Activated naive CD8-positive, alpha-beta T cell treated with anti-CD3 and anti-CD28 coated beads for 36 hours (primary cell): Measurements from ENCODE around the gene GRB7. TPM values are rescaled to one million over a fixed set of nuclear protein-coding genes. Genes with fewer than 3 reads are reported as not detected.
A peak's percentile ranks its signal among the peaks of the same experiment; 100 is the strongest.
"Not testable (repeated sequence)": the region's sequence is repeated elsewhere in the genome, so short reads cannot be mapped to it uniquely, and the experiment has no call there.

Experiments
- DNase-seq: peaks from one replicate; pipeline ENCODE4 v3.0.0; 2021
- H3K27ac Mint-ChIP-seq: one replicate; pipeline ENCODE4 v1.8.0; 2022; ENCODE audit warnings: mild to moderate bottlenecking, moderate library complexity, mixed read lengths
- H3K27me3 Mint-ChIP-seq: one replicate; pipeline ENCODE4 v1.8.0; 2022; ENCODE audit warnings: mild to moderate bottlenecking, mixed read lengths
- H3K36me3 Mint-ChIP-seq: one replicate; pipeline ENCODE4 v1.8.0; 2021; ENCODE audit warnings: mild to moderate bottlenecking, mixed read lengths
- H3K4me1 Mint-ChIP-seq: one replicate; pipeline ENCODE4 v1.8.0; 2021; ENCODE audit warnings: mixed read lengths
- H3K4me3 Mint-ChIP-seq: one replicate; pipeline ENCODE4 v1.8.0; 2022; ENCODE audit warnings: mild to moderate bottlenecking, moderate library complexity, mixed read lengths
- H3K9me3 Mint-ChIP-seq: one replicate; pipeline ENCODE4 v1.8.0; 2022; ENCODE audit warnings: mixed read lengths
- total RNA-seq, 2 experiments: library from RNA; stranded (reverse); gene quantifications; one replicate each; pipeline ENCODE4 v1.2.3, GENCODE V29; 2021

Gene GRB7
- total RNA-seq, 2 experiments from 2014 or later, result 0.60 to 0.84 TPM

GRCh38 chr17:39717660-39718059, 20.1 kb upstream of the GRB7 start:
- H3K27ac Mint-ChIP-seq, result no peak overlapping the region
- peaks cover 2% of the 10 kb centered on the region for H3K4me1 Mint-ChIP-seq
- no peaks in the 10 kb centered on the region for H3K9me3 Mint-ChIP-seq
- DNase-seq, result no peak
- no peaks in the 10 kb centered on the region for H3K27me3 Mint-ChIP-seq
- H3K36me3 Mint-ChIP-seq, result no peaks in the 10 kb centered on the region
- H3K4me3 Mint-ChIP-seq, result no peak overlapping the region

DNA sequence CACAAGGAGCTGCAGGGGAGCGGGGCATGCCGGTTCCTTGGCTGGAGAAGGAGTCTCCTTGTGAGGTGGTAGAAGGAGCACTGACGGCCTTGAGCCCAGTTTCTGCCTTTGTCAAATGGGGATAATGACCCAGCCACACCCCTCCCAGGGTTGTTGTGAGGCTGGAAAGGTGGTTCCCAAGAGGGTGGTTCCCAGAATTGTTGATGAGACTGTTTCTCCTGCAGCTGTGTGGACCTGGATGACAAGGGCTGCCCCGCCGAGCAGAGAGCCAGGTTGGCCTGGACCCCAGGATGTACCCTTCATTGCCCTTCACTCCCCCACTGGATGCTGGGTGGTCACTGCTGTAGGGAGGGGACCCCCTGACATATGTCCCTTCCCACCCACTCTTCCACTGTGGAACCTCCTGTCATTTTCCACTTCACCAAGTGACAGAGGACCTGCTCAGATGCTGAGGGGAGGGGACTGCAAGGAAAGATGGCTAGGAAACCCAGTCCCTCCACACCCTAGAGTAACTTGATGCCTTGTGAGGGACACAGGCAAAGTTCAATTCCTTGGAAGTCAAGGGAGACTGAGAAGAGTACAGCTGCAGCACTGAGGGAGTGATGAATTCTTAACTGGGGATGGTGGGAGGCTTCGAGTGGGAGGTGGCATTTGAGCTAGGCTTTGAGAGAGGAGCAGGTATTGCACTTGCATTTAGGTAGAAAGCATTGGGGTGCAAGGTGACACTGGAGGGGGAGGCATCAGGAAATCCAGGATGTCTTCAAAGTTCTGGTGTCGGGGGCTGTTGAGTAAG, 18.0 kb upstream of the GRB7 start:
- H3K36me3 Mint-ChIP-seq, result no peaks in the 10 kb centered on the region
- H3K4me3 Mint-ChIP-seq, result no peak overlapping the region
- H3K4me1 Mint-ChIP-seq, result peaks cover 5% of the 10 kb centered on the region
- DNase-seq, result no peak
- no peaks in the 10 kb centered on the region for H3K27me3 Mint-ChIP-seq
- H3K27ac Mint-ChIP-seq, result no peak overlapping the region
- H3K9me3 Mint-ChIP-seq, result no peaks in the 10 kb centered on the region

- no peaks in the 10 kb centered on the region for H3K36me3 Mint-ChIP-seq
- no peak overlapping the region for H3K4me3 Mint-ChIP-seq
- no peak overlapping the region for H3K27ac Mint-ChIP-seq
- H3K4me1 Mint-ChIP-seq, result peaks cover 7% of the 10 kb centered on the region
- no peaks in the 10 kb centered on the region for H3K9me3 Mint-ChIP-seq
- DNase-seq, result no peak
- H3K27me3 Mint-ChIP-seq, result no peaks in the 10 kb centered on the region
Measured at GRCh38 chr17:39722104-39722503, 15.6 kb upstream of the GRB7 start.

DNA sequence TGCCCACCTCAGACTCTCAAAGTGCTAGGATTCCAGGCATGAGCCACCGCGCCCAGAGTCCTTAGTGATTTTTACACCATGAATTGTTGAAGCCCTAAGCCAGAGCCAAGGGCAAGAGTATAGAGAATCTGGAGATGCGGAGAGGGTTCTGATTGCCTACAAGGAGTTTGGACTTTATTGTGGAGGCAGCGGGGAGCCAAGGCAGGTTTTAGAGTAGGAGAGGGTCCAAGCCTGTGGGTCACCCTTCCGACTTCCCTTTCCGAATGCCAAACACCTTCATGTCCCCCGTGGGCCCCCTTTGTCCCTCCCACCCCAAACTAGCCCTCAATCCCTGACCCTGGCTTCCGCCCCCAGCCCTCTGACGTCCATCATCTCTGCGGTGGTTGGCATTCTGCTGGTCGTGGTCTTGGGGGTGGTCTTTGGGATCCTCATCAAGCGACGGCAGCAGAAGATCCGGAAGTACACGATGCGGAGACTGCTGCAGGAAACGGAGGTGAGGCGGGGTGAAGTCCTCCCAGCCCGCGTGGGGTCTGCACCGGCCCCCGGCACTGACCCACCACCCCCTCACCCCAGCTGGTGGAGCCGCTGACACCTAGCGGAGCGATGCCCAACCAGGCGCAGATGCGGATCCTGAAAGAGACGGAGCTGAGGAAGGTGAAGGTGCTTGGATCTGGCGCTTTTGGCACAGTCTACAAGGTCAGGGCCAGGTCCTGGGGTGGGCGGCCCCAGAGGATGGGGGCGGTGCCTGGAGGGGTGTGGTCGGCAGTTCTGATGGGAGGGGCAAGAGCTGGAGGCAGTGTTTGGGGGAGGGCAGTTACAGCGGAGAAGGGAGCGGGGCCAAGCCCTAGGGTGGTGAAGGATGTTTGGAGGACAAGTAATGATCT, 14.5 kb upstream of the GRB7 start:
- Mint-ChIP-seq H3K4me3 (no peak overlapping the region), H3K4me1 (peaks cover 7% of the 10 kb centered on the region), H3K27me3 (no peaks in the 10 kb centered on the region), H3K9me3 (no peaks in the 10 kb centered on the region), H3K27ac (no peak overlapping the region), H3K36me3 (no peaks in the 10 kb centered on the region)
- peak; percentile 37 for DNase-seq

GRCh38 chr17:39724731-39725130, 13.0 kb upstream of the GRB7 start:
- DNase-seq, result no peak
- no peak overlapping the region for H3K27ac Mint-ChIP-seq
- peaks cover 20% of the 10 kb centered on the region for H3K4me1 Mint-ChIP-seq
- no peaks in the 10 kb centered on the region for H3K36me3 Mint-ChIP-seq
- no peaks in the 10 kb centered on the region for H3K9me3 Mint-ChIP-seq
- H3K27me3 Mint-ChIP-seq, result no peaks in the 10 kb centered on the region
- no peak overlapping the region for H3K4me3 Mint-ChIP-seq

GRCh38 chr17:39725923-39726322, 11.8 kb upstream of the GRB7 start:
- not testable (repeated sequence) for H3K36me3 Mint-ChIP-seq, H3K9me3 Mint-ChIP-seq, H3K27me3 Mint-ChIP-seq, DNase-seq, H3K4me3 Mint-ChIP-seq, H3K27ac Mint-ChIP-seq
- peaks cover 19% of the 10 kb centered on the region for H3K4me1 Mint-ChIP-seq

- no peaks in the 10 kb centered on the region for H3K36me3 Mint-ChIP-seq
- H3K4me1 Mint-ChIP-seq, result peaks cover 19% of the 10 kb centered on the region
Measured at GRCh38 chr17:39726617-39727016, 11.1 kb upstream of the GRB7 start.

GRCh38 chr17:39727556-39727955, 10.2 kb upstream of the GRB7 start:
- peaks cover 19% of the 10 kb centered on the region for H3K4me1 Mint-ChIP-seq
- no peaks in the 10 kb centered on the region for H3K27me3 Mint-ChIP-seq
- H3K9me3 Mint-ChIP-seq, result no peaks in the 10 kb centered on the region
- no peak overlapping the region for H3K4me3 Mint-ChIP-seq
- no peak overlapping the region for H3K27ac Mint-ChIP-seq
- no peak for DNase-seq
- H3K36me3 Mint-ChIP-seq, result no peaks in the 10 kb centered on the region

More at GRCh38 chr17:39726617-39727016, 11.1 kb upstream of the GRB7 start:
- Mint-ChIP-seq H3K27me3 (no peaks in the 10 kb centered on the region), H3K4me3 (no peak overlapping the region), H3K9me3 (no peaks in the 10 kb centered on the region), H3K27ac (no peak overlapping the region)
- DNase-seq, result no peak

GRCh38 chr17:39729280-39729851, 8.4 kb upstream of the GRB7 start:
- no peak for DNase-seq
- Mint-ChIP-seq H3K9me3 (no peaks in the 10 kb centered on the region), H3K4me1 (peaks cover 17% of the 10 kb centered on the region), H3K27ac (peak overlapping the region; percentile 89), H3K36me3 (no peaks in the 10 kb centered on the region), H3K4me3 (peak overlapping the region; percentile 96), H3K27me3 (no peaks in the 10 kb centered on the region)

GRCh38 chr17:39730095-39730921, 7.4 kb upstream of the GRB7 start, which contains the start of gene MIEN1:
TSS of gene MIEN1 (minus strand) at chr17:39730532. CDS start at chr17:39730495, 37 bp downstream.
- Mint-ChIP-seq H3K27me3 (no peaks in the 10 kb centered on the region), H3K9me3 (no peaks in the 10 kb centered on the region), H3K36me3 (no peaks in the 10 kb centered on the region), H3K4me3 (peak within 1 kb of the TSS; percentile 96), H3K27ac (peak within 1 kb of the TSS; percentile 89), H3K4me1 (peaks cover 17% of the 10 kb centered on the region)
- DNase-seq, result peak; percentile 94

GRCh38 chr17:39732586-39732985, 5.2 kb upstream of the GRB7 start:
- Mint-ChIP-seq H3K27ac (no peak overlapping the region), H3K27me3 (peaks cover 5% of the 10 kb centered on the region), H3K9me3 (no peaks in the 10 kb centered on the region), H3K36me3 (no peaks in the 10 kb centered on the region), H3K4me1 (peaks cover 14% of the 10 kb centered on the region), H3K4me3 (no peak overlapping the region)
- no peak for DNase-seq

DNA sequence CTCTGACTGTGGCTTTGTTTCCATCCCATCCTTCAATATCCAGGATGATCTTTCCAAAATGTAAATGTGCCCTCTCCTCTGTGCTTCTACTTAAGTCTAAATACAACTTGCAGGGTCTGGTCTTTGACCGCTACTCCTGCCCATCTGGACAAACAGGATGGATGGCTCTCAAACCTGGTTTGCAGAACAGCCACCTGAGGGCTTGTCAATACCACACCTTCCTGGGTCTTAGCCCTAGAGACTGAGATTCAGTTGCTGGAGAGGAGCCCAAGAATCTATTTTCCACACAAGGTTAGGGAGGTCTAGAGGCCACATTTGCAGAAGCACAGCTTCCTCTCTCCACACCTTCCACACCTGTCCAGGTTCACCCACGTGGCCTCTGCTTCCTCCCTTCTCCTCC, 1.9 kb upstream of the GRB7 start:
- no peak for DNase-seq
- no peaks in the 10 kb centered on the region for H3K36me3 Mint-ChIP-seq
- H3K4me1 Mint-ChIP-seq, result peaks cover 17% of the 10 kb centered on the region
- H3K27me3 Mint-ChIP-seq, result peaks cover 29% of the 10 kb centered on the region
- H3K4me3 Mint-ChIP-seq, result no peak overlapping the region
- H3K9me3 Mint-ChIP-seq, result no peaks in the 10 kb centered on the region
- no peak overlapping the region for H3K27ac Mint-ChIP-seq

GRCh38 chr17:39736319-39737165, 1.2 kb upstream of the GRB7 start:
- DNase-seq, result no peak
- no peaks in the 10 kb centered on the region for H3K9me3 Mint-ChIP-seq
- H3K4me1 Mint-ChIP-seq, result peaks cover 17% of the 10 kb centered on the region
- peaks cover 29% of the 10 kb centered on the region for H3K27me3 Mint-ChIP-seq
- H3K4me3 Mint-ChIP-seq, result no peak overlapping the region
- no peak overlapping the region for H3K27ac Mint-ChIP-seq
- no peaks in the 10 kb centered on the region for H3K36me3 Mint-ChIP-seq
